ELF-1 (cell line): ENCODE data around the gene LY6G6F.

Experiments
- DNase-seq: peaks from one replicate; pipeline ENCODE4 v3.0.0-alpha.2; 2016; ENCODE audit warnings: low read depth, low spot score

The LY6G6F gene

DNA sequence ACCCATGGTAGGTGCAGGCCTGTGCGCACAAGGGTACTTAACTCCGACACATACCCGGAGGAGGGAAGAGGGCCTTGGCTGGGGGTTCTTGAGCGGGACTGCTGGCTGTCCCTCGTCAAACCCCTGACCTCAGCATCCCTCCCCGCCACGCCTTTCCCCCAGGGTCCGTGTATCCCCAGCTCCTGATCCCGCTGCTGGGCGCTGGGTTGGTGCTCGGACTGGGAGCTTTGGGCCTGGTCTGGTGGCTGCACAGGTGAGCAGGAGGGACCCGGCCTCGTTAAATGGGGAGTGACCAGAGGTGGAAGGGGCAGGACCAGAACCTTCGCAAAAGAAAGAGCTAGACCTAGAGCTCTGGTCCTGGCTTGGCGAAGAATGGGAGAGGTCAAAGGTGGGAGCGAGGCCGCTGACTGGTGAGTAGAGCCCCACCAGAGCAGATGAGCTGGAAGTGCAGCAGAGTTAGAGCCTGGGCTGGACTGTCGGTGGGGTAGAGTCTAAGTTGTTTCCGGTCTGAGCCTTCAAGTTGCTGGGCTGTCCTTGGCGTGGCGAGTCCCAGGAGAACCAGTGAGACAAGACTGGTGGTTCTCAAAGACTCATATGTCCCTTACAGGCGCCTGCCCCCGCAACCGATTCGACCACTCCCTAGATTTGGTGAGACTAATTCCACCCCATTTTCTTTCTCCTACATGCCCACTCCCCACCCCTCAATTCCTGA, 17.5 kb downstream of the LY6G6F start:
- DNase-seq = no peak

DNA sequence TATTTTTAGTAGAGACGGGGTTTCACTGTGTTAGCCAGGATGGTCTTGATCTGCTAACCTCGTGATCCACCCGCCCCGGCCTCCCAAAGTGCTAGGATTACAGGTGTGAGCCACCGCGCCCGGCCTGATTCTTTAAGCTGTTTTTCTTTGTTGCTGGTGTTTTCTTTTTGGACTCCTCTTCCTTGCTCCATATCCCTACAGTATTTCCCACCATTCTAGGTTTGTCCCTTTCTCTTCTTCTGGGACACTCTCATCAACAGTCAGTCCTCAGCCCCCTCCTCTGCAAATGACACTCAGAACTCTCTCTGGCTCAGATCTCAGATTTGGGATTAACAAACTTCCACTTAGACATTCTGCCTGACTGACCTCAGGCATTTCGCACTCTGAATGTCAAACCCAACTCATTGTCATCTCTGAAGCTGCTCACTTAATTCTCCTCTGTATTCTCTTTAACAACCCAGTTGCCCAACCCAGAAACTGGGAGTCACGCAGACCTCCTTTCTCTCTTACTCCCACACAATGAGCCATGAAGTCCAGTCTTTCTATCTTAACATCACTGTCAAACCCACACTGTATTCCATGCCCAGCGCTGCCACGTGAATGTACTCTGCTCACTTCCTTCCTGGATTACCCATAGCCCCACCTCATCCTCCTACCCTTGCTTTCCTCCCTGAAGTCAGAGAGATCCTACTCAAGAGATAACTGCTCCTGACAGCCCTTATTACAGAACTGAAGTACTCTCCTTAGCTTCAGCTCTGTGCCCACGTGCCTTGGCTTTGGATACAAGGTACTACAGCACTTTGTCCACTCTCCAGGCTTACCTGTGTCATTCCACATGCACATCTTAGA, 19.1 kb downstream of the LY6G6F start:
- no peak for DNase-seq

DNA sequence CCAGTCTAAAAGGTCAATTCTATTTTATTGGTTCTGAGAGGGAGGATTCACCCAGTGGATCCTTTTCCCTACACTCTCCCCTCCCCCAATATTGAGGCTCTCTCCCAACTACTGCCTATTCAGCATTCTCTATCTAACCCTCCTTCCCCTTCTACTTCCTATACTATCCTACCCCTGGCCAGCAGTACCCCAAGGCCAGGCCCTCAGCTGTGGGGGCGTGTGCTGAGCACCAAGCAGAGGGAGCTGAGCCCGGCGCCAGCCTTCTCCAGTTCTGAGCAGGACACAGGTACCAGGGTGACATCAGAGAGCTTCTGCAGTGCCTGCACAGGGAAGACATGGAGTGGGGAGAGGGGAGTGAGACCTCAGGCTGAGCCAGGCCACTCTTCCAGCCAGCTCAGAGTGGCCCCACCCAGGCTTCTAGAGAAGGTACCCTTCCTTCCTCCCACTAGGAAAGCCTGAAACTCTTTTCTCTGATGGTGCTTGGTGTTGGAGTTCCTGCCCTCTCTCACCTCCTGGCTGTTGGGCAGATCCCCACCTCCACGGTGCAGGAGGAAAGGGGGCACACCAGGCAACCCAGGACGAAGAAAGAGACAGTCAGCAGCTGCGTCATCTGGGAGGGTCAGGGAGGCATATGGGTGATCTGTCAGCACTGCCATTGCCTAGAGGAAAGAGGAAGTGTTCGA, 20.5 kb downstream of the LY6G6F start:
- no peak for DNase-seq

DNA sequence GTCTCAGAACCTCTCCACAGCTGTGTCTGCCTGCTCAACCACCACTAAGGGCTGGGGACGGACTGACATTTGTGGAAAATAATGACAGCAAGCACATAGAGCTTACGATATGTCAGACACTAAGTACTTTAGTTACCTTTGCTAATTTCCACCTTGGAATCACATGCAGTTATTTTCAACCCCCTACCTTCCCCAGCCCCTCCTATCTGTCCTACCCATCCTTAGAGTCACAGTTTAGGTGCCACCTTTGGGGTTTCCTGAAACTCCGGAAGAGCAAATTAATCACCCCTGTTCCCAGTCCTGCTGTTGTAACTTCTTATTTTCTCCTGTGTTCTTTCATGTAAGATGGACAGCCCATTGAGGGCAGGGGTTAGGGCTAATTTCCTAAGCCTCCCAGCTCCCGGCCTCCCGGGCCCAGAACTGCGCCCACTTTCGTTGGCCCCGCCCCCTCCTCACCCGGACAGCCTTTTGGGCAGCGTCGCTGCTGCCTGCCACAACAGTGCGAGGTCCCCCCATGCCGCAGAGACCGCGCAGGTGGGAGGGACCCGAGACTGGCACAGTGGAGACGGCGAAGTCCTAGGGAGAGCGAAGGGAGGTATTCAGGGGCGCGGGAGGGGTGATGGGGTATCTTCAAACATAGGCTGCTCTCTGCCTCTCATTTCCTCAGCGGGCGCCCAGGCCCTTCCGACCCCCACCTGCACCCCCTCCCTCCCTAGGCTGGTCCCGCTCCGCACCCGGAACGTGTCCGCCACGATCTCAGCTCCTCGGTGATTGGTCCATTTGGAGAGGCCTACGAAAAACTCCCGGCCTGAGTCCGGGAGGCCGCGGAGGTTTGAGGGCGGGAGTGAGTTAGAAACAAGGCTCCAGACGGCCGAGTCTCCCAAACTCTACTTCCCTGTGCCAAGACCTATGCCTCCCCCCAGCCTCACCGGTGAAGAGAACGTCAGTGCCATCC, 21.3 kb downstream of the LY6G6F start:
- no peak for DNase-seq

DNA sequence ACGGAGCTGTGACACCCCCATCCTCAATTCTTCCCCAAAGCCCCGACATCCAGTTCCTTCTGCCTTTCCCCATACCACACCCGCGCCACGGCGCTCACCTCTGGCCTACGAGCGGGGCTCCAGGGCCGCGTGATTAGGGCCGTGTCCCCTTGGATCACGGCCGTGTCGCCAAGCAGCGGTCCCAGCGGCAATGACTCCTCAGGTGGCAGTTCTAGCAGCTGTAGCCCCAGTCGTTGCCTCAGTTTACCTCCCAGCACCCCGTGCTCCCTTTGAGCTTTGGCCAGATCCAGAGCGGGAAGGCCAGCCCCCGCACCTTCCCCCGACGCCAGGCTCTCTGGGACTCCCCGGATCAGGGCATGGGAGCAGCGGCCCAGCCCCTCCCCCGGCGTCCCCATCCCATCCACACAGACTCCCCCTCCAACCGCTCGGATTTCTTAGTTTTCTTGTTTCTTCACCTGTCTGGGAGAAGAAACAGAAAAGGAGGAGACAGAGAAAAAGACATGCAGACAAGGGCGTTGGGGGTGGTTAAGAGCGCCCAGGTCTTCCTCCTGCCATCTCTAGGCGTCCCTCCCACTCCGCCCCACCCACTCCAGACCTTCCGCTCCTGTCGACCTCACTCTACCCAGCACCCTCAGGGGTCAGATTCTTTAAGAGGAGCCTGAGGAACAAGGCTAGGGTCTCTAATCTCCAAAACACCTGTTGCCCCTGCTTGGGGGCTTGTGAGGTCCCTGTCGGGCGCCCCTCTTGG, 22.3 kb downstream of the LY6G6F start, which contains the start of gene DDAH2:
Gene DDAH2, minus strand, starts transcription at position 533 of the 748 bp plus-strand sequence. Its CDS starts 138 bp downstream, at position 395.
- DNase-seq = no peak

DNA sequence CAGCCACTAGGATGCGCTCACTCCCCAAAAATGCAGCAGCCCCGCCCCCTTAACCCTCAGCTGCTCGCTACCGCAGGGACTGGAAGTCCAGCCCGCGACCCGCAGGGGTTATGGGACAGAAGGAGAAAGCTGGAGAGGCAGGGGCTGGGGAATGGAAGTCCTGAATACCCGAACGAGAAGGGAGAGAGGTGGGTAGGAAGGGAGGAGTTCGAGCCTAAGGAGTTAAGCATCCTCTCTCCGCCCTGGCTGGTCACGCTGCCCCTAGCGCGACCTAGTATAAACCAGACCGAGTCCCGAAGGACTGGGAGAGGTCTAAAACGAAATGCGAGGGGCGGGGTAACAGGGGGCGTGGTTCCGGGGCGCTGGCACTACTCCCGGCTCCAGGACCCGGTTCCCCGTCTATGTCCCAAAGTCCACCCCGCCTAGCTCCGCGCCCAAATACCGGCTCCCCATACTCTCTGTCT, 22.9 kb downstream of the LY6G6F start:
- DNase-seq = peak; percentile 95

DNA sequence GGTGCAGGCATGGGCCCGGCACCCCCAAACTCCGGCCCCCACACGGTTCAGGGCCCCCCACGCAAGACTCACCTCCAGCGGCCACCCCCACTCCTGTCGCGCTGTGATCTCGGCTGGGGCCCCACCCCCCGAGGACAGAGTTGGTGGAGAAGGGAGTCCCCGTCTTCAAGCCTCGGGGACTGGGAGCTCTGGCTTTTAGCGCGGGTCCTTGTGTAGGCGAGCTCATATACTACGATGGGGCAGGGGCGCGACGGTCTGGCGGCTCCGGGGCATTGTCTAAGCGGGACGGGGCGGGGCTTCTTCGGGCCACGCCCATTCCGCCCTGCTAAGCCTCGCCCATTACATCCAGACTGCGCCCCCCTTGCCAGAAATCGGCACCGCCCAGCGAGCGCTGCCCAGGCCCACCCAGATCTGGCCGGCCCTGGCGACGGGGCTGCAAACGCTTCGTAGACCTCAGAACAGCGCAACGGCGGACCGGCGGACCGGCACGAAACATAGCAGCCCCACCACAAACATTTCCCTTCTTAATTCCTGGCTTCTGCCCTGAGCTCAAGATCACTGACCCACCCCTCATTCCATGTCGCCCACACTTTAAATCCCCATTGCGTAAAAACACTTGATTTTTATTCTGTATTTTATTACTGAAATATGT, 23.4 kb downstream of the LY6G6F start:
- DNase-seq = peak; percentile 99

DNA sequence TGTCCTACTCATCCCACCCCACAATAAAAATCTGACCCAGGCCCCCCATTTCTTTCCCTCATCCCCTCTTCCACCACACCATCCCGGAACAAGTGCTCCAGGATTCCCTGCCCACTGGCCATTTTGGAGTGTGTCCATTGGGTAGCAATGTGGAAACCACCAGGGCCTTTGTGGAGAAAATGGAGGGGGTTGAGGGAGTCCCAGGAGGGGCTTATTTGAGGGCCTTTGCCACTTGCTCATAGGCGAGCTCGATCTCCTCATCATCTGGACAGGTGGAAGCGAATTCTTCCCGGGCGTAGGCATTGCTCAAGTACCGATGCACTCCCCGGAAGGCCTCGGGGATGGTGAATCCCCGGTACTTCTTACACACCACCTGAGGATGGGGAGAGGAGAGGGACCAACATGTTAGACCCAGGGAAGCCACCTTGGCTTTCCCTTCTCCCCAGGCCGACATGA, 24.0 kb downstream of the LY6G6F start:
- peak; percentile 20 for DNase-seq

DNA sequence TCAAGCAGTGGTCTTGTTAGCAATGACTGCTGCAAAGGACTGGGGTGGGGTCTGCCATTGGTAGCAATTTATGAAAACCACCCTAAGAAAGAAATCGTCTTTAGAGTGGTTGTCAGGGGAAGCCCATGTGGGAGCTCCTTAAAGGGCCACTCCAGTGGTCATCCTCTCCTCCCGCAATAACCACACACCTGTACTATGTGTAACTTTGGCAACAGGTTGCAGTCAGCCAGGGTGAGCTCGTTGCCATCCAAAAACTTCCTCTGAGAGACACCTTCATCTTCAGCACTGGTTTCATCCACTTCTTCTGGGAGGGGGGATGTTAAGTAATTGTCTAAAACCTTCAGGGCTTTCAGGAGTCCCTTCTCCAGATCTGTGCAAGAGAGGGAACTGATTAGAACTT, 25.4 kb downstream of the LY6G6F start:
- no peak for DNase-seq

DNA sequence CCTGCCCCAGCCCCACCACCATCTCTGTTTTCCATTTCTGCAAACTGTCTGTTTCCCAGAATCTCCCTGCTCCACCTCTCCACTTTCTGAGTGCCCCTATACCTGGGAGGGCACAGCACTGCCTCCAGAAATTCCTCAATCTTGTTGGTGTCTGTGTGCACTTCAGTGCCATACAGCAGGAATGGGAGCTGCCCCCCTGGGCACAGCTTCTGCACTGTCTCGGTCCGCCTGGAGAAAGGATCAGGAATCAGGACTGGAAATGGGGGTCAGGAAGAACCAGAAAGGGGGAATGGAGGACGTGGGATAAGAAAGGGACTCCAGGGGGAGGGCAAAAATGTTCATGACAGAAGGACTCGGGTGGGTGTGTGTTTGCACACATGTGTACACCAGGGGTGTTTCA, 27.1 kb downstream of the LY6G6F start:
- no peak for DNase-seq

DNA sequence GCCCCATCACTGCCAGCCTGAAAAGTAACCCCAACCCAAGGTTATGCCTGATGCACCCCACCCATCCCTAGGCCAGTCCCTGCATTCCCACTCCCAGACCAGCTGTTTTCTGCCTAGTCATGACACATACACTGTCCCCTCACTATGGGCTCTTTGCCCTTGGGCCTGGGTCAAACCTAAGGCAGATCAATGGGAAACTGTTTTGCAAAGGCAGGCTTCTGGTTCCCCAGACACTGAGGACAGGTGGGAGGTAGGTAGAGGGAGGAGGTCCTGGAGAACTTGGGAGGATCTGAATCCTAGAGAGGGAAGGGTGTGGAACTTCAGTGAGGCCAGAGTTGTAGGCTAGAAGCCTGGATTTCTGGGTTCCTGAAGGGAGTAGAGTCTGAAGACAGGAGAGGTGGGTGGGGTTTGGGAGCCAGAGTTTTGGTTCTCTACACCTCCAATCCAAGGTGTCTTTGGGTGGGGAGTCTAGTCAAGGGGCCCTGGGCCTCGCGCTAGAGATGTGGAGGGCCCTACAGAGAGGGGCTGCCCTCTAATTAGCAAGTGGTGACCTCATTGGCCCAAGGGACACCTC, 27.7 kb downstream of the LY6G6F start:
- no peak for DNase-seq

DNA sequence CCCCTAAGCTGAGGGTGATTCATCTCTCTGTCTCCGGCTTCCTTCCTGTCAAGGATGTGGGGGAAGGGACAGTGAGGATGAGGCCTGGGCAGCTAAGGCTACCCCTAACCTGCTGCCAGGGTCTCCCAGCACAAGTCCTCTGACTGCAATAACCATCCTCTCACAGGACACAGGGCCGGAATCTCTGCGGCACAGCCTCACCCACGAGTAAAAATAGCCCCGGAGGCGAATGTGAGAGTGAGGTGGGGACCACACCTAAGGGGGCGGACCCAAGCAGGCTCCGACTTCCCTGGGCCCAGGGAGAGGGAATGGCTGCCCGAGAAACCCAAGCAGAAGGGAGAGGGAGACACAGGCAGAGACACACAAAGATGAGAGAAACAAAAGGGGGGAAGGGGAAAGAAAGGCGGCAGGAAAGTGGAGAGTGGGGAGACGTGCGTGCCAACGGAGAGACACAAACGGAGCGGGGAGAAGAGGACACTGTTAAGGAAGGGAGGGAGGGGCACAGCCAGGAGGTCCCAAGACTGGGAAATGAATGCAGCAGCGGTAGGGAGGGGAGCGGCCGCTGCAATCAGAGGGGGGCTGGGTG, 28.2 kb downstream of the LY6G6F start:
- DNase-seq = peak; percentile 75

DNA sequence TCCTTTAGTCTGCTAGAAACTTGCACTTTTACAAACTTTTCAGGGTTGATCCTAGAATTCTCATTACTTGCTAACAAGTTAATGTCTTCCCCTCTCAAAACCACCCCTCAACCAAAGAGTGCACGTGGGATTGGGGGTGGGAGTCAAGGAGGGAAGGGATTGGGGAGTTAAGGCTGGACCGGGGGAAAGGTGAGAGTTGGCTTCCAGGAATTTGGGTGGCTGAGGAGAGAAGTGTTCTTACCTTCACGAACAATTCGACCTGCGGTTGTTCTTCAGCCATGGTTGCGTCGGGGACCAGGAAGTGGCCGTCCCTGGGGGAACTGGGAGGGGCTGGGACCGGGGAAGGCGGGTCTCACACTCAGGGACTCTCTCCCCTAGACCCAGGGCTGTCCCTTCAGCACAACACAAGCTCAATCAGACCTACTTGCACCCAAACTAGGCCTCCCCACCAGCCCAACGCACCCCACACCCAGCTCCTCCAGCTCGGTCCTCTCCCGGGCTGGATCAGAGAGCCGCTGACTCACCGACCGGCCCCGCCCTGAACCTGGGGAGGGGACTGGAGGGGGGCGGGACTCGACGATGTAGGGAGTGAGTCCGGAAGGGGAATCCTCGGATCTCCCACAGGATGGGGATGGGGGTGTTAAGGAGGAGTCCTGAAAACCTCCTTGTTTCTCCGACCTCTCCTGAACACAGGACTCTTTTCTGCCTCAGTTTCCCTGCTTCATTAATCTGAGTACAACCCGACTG, 29.5 kb downstream of the LY6G6F start, which contains the start of gene CLIC1:
Gene CLIC1, minus strand, starts transcription at position 510 of the 747 bp plus-strand sequence. Its CDS starts 230 bp downstream, at position 280.
- peak; percentile 77 for DNase-seq

DNA sequence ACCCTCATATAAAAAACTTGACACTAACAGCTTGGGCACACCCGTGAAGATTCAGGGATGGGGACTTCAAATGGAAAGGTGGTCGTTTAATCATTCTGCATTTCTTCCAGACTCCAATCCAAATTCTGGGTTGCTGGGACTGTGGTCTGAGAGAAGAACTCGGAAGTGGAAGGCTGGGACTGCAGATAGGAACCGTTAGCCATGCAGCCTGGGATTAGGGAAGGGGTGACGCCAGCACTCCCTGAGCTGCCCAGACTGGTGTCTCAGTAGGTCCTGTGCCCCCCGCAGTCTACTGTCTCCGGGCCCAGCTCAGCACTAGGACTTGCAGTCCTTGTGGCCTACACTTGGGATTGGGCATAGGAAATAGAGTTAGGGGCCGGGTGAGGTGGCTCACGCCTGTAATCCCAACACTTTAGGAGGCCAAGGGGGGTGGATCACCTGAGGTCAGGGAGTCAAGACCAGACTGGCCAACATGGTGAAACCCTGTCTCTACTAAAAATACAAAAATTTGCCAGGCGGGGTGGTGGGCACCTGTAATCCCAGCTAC, 30.2 kb downstream of the LY6G6F start:
- peak; percentile 10 for DNase-seq

DNA sequence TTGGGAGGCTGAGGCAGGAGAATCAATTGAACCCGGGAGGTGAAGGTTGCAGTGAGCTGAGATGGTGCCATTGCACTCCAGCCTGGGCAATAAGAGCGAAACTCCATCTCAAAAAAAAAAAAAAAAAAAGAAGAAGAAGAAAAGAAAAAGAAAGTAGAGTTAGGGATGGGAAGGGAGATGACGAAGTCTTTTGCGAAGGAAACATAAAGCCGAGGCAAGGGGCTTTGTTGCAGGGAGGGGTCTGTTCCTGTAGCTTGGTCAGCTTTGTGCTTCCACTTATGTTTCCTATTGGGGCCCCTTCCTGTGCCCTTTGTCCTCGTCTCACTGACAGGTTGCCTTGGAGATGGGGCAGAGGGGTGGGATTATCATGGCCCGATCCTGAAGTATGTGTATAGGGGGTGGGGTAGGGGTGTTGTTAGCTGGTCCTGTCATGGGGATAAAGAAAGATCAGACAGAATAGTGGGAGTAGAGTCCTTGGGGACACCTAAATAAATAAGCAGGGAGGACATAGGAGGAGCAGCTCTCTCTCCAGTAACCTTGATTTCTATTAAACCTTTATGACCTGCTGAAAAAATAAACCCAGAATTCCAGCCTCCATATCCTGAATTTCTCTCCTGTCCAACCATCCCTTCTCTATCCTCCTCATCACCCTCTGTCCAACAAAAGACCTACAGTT, 30.8 kb downstream of the LY6G6F start:
- DNase-seq = no peak

DNA sequence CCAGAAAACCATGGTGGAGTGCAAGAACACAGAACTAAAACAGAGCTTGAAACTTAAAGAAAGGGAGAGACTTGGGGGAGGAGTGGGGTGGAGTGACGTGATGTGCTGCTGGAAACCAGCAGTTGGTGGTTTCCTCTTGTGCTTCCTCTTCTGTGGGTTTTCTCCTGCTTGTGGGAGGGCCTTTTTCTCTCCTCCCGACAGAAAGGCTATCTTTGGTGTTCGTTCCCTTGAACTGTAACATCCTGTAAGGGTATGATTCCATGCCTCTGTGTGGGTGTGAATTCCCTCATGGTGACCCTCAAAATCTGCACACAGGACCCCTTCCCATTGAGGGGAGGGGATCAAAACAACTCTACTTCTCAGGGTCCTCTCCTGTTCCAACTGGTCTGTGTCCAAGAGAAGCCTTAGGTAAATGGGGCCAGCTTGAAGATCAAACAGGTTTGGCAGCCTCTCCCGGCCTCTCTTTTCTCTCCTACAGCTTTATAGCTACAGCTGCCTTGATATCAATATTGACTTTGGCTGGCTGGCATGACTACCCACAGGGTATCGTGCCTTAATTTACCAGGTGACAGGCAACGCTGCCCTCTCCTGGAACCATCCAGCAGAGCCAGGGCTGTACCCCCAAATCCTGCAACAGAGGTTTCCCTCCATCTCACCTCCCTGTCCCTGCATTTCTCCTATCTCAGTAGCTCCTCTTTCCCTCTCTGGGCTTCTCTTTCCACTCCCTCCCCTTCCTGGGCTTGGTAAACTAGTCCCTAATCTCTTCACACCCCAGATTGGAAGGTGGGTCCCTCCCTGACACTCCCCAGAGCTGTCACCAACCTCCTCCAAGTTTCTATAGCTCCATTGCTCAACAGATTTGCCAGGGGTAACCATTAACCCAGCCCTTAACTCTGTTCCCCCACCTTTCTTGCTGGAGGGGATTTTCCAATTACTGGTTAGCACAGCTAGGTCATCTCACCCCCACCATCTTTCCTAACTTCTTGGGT, 31.6 kb downstream of the LY6G6F start:
- peak; percentile 44 for DNase-seq
